Right atrium auricular region (tissue), 2 donors: Measurements from ENCODE around the gene XKR3. TPM values are rescaled to one million over a fixed set of nuclear protein-coding genes. Genes with fewer than 3 reads are reported as not detected.
"Not testable (repeated sequence)": the region's sequence is repeated elsewhere in the genome, so short reads cannot be mapped to it uniquely, and the experiment has no call there.

Source experiments
- DNase-seq: peaks from one replicate; pipeline ENCODE4 v3.0.0-alpha.2; 2019; ENCODE audit warnings: low spot score
- H3K27ac ChIP-seq, 2 donors: fragments of 200-600 bp; sonication (generic); 1 replicate in 1 of 2; 2 replicates in 1 of 2; pipeline ENCODE4 v1.5.1; 2016 to 2019
- H3K27me3 ChIP-seq, 2 donors: fragments of 200-600 bp; sonication (generic); one replicate each; pipeline versions ENCODE4 v1.5.1 to v1.6.0; 2017 to 2019
- H3K36me3 ChIP-seq: fragments of 200-600 bp; sonication (generic); one replicate; pipeline ENCODE4 v1.5.1; 2016
- H3K4me1 ChIP-seq, 2 donors: fragments of 200-600 bp; sonication (generic); one replicate each; pipeline versions ENCODE4 v1.5.1 to v1.6.0; 2017 to 2019
- H3K4me3 ChIP-seq, 2 donors: fragments of 200-600 bp; sonication (generic); 1 replicate in 1 of 2; 2 replicates in 1 of 2; pipeline ENCODE4 v1.5.1; 2017 to 2019; ENCODE audit warnings: mild to moderate bottlenecking in 1 of 2, moderate library complexity in 1 of 2
- H3K9me3 ChIP-seq, 2 donors: fragments of 200-600 bp; sonication (generic); one replicate each; pipeline ENCODE4 v1.5.1; 2019
- CTCF ChIP-seq, 2 donors: fragments of 200-600 bp; sonication (generic); IDR thresholded peaks; one replicate each; pipeline ENCODE4 v1.5.1; 2019; ENCODE audit warnings: antibody characterized with exemption in 2 of 2
- total RNA-seq, 2 donors: library from RNA; depleted of rRNA; stranded (reverse); fragments of >200 nt; gene quantifications; one replicate each; pipeline ENCODE4 v1.1.0, GENCODE V29; 2016

The XKR3 gene
- total RNA-seq = not detected

DNA sequence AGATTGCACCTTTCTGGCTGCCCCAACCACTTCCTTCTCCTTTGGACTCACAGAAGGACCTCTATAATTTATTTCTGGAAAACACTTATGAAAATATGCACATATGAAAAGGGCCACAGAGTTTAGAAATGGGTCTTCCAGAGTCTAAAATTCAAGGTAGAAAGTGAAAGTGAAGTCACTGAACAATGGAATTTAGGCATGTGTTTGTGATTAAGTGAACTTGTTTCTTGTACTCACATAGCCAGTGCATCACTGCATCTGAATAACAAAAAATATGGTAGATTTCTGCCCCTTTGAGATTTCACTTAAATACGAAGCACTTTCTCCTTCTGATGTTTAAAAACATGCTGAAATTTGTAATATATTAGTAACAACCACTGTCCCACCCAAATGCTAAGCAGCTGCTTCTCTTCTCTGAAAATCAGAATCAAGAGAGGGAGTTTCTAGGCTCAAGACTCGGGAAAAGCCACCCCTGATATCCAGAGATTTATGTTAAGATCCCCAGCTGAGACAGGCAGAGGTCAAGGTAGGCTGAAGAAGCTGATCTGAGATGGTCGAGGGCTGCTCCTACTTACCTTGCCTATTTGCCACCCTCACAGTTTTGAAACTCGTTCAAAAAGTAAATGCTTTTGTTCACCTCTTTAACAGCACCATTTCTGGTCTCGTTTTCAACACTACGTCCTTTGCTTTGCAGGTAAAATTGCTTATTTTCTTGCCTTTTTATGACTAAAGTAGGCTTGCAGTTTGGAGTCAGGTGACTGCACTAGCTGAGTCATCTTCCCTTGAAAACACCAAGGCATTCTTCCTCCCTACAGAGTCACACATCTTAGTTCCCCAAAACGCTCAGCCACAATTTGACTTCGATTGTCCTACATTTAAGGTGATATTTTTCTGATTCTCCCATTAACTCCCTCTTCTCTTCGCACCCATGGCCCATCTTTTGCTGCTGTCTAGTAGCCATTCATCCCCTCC, at the start of gene XKR3:
Gene XKR3, minus strand, starts transcription at position 696 of the 972 bp plus-strand sequence. CDS start 17,338 bp downstream, outside the sequence.
- TF ChIP-seq CTCF (IDR thresholded peaks at IDR 0.05) = no peak
- H3K4me1 ChIP-seq = no peaks in the 10 kb centered on the region
- no peak within 1 kb of the TSS for H3K27ac ChIP-seq
- DNase-seq = no peak
- no peaks in the 10 kb centered on the region for H3K9me3 ChIP-seq
- H3K36me3 ChIP-seq = no peaks in the 10 kb centered on the region
- H3K4me3 ChIP-seq = no peak within 1 kb of the TSS
- no peaks in the 10 kb centered on the region for H3K27me3 ChIP-seq

DNA sequence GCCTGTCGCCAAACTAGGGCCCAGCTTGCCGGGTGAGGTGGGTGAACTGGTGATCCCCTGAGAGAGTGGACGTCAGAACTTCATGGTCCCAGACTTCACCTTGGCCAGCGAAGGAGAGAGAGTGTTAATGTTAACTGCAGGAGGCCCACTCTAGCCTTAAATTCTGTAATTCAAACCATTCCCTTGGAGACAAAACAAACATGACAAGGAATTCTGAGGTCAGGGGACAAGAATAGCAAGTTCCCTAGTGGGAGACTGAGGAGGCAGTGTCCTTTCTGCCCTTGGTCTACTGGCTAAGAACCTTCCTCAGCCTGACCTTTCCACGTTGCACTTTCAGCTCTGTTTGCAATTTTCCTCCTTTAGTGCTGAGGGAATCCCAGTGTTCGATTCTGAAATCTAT, 44.4 kb upstream of the XKR3 start:
- H3K36me3 ChIP-seq, H3K27ac ChIP-seq, DNase-seq, H3K27me3 ChIP-seq, H3K4me1 ChIP-seq, H3K9me3 ChIP-seq, H3K4me3 ChIP-seq: not testable (repeated sequence)

GRCh38 chr22:16866167-16866566, 41.0 kb upstream of the XKR3 start:
- Histone ChIP-seq H3K9me3 (no peaks in the 10 kb centered on the region), H3K27me3 (no peaks in the 10 kb centered on the region), H3K4me3 (no peak overlapping the region), H3K36me3 (no peaks in the 10 kb centered on the region), H3K4me1 (no peaks in the 10 kb centered on the region), H3K27ac (no peak overlapping the region)
- DNase-seq = no peak
- no peak for TF ChIP-seq CTCF (IDR thresholded peaks at IDR 0.05)

DNA sequence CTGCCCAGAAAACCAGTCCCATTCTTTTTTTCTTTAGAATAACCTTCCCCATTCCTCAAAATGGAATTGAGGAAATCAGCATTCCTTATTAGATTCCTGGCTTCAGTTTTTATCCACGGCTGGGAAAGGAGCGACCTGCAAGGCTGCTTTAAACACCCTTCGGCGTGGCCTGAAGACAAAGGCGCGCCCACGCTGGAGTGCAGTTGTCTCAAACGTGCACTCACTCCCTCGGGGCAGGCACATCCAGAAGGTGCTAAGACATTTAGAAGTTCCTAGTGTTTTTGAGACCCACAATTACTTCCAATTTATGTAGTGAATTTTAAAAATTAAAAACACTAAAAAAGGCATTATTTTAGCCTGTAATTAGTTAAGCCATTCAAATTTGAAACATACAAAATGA, 31.6 kb upstream of the XKR3 start:
- not testable (repeated sequence) for H3K36me3 ChIP-seq, H3K27me3 ChIP-seq, H3K4me3 ChIP-seq, H3K27ac ChIP-seq, H3K9me3 ChIP-seq, H3K4me1 ChIP-seq, DNase-seq

DNA sequence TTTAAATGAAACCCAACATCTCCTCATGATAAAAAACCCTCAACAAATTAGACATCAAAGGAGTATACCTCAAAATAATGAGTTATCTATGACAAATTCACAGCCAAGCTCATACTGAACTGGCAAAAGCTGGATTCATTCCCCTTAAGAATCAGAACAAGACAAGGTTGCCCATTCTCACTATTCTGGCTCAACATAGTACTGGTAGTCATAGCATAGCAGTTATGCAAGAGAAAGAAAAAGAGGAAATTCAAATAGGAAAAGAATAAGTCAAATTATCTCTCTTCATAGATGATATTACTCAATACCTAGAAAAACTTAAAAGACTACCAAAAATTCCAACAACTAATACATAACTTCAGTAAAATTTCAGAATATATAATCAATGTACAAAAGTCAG, 29.4 kb upstream of the XKR3 start:
- Histone ChIP-seq H3K9me3 (no peaks in the 10 kb centered on the region), H3K27ac (no peak overlapping the region), H3K4me1 (no peaks in the 10 kb centered on the region), H3K36me3 (no peaks in the 10 kb centered on the region), H3K27me3 (no peaks in the 10 kb centered on the region), H3K4me3 (no peak overlapping the region)
- no peak for DNase-seq
- no peak for TF ChIP-seq CTCF (IDR thresholded peaks at IDR 0.05)

DNA sequence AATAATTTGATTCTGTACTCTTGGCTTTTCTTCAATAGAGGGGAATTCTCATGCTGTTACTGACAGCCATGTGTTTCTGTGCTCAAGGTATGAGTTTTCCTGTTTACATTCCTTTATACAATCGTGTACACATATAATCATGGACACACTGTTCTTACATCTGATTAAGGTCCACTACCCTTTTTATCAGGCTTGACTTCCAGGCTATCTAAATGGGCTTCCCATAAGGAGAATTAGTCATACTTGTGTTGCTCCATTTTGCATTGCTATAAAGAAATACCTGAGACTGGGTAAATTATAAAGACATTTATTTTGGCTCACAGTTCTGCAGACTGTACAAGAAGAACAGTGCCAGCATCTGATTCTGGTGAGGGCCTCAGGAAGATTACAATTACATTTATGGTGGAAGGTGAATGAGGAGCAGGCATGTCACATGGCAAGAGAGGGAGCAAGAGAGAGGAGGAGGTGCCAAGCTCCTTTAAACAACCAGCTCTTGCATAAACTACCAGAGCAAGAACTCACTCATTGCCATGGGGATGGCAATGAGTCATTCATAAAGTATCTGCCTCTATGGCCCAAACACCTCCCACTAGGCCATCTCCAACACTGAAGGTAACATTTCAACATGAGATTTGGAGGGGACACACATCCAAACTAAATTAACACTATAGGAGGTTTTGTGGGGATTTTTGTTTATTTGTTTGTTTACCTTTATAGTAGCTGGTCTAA, 26.2 kb upstream of the XKR3 start:
- H3K9me3 ChIP-seq, H3K36me3 ChIP-seq: not testable (repeated sequence)

GRCh38 chr22:16847271-16847670, 22.1 kb upstream of the XKR3 start:
- no peak overlapping the region for H3K4me3 ChIP-seq
- H3K27ac ChIP-seq = no peak overlapping the region
- H3K4me1 ChIP-seq = no peaks in the 10 kb centered on the region
- DNase-seq = no peak
- H3K9me3 ChIP-seq = no peaks in the 10 kb centered on the region
- no peak for TF ChIP-seq CTCF (IDR thresholded peaks at IDR 0.05)
- H3K36me3 ChIP-seq = no peaks in the 10 kb centered on the region
- H3K27me3 ChIP-seq = no peaks in the 10 kb centered on the region

More for the DNA sequence above, 26.2 kb upstream of the XKR3 start:
- H3K4me1 ChIP-seq, DNase-seq, H3K27me3 ChIP-seq, H3K4me3 ChIP-seq, H3K27ac ChIP-seq: not testable (repeated sequence)
